Measurements from ENCODE around the gene SDC3.

GRCh38 chr1:30870035-30870434, 38.5 kb downstream of the SDC3 start:
- no peak for TF ChIP-seq CTCF (IDR thresholded peaks at IDR 0.05; ENCODE audit: low read depth, low read length, missing input control)
- no peak for TF ChIP-seq EGR1 (IDR thresholded peaks at IDR 0.05; ENCODE audit: low read depth in 2 of 2)
- TF ChIP-seq MAX (IDR thresholded peaks at IDR 0.05): no peak
- no peak for TF ChIP-seq REST (IDR thresholded peaks at IDR 0.05)
- TF ChIP-seq RXRA (IDR thresholded peaks at IDR 0.05): no peak
- no peak for TF ChIP-seq ATF3 (IDR thresholded peaks at IDR 0.05)
- no peak for TF ChIP-seq RAD21 (IDR thresholded peaks at IDR 0.05)

Measured in liver (tissue), 3 donors.